Hepatocyte (in vitro differentiated cells): ENCODE results near the gene PRPF4. TPM values are rescaled to one million over a fixed set of nuclear protein-coding genes. Genes with fewer than 3 reads are reported as not detected.

Experiments
- DNase-seq: peaks from one replicate; pipeline ENCODE4 v3.0.0-alpha.2; 2016; ENCODE audit warnings: low spot score
- H2AFZ ChIP-seq: fragments of 200-600 bp; sonication (generic); 2 replicates; pipeline ENCODE4 v1.6.0; 2016; ENCODE audit warnings: antibody characterized with exemption, mild to moderate bottlenecking
- H3K27ac ChIP-seq: fragments of 200-600 bp; sonication (generic); 2 replicates; pipeline ENCODE4 v1.5.1; 2016; ENCODE audit warnings: mild to moderate bottlenecking
- H3K27me3 ChIP-seq: fragments of 200-600 bp; sonication (generic); 2 replicates; pipeline ENCODE4 v1.6.1; 2016
- H3K36me3 ChIP-seq: fragments of 200-600 bp; sonication (generic); replicated peaks from 2 replicates; pipeline ENCODE4 v1.5.1; 2016; ENCODE audit warnings: low read depth; ENCODE audit not compliant: insufficient read depth
- H3K4me1 ChIP-seq: fragments of 200-600 bp; sonication (generic); 2 replicates; pipeline ENCODE4 v1.5.1; 2016; ENCODE audit warnings: mild to moderate bottlenecking, moderate library complexity; ENCODE audit not compliant: insufficient read depth
- H3K4me2 ChIP-seq: fragments of 200-600 bp; sonication (generic); 2 replicates; pipeline ENCODE4 v1.6.0; 2016
- H3K4me3 ChIP-seq: fragments of 200-600 bp; sonication (generic); 2 replicates; pipeline ENCODE4 v1.5.1; 2016; ENCODE audit warnings: mild to moderate bottlenecking
- H3K79me2 ChIP-seq: fragments of 200-600 bp; sonication (generic); 2 replicates; pipeline ENCODE4 v1.6.0; 2017; ENCODE audit warnings: mild to moderate bottlenecking
- H3K9me2 ChIP-seq: fragments of 200-600 bp; sonication (generic); replicated peaks from 2 replicates; pipeline ENCODE4 v1.6.0; 2017; ENCODE audit warnings: mild to moderate bottlenecking; ENCODE audit not compliant: insufficient read depth
- H3K9me3 ChIP-seq: fragments of 200-600 bp; sonication (generic); 2 replicates; pipeline ENCODE4 v1.5.1; 2016; ENCODE audit warnings: low read depth, mild to moderate bottlenecking
- H4K20me1 ChIP-seq: fragments of 200-600 bp; sonication (generic); 2 replicates; pipeline ENCODE4 v1.6.0; 2016; ENCODE audit warnings: mild to moderate bottlenecking; ENCODE audit not compliant: insufficient read depth, poor library complexity, severe bottlenecking
- EZH2 ChIP-seq: fragments of 200-600 bp; sonication (generic); IDR thresholded peaks from 2 replicates; pipeline ENCODE4 v1.6.1; 2016; ENCODE audit warnings: antibody characterized with exemption, mild to moderate bottlenecking, borderline replicate concordance
- EZH2phosphoT487 ChIP-seq: fragments of 200-600 bp; sonication (generic); IDR thresholded peaks from one replicate; pipeline ENCODE4 v1.6.1; 2018; ENCODE audit warnings: antibody characterized with exemption, mild to moderate bottlenecking, low read depth, moderate library complexity; ENCODE audit not compliant: unreplicated experiment, severe bottlenecking
- WGBS: methylation state at CpG from one replicate; pipeline ENCODE4 v1.1.6; 2016; ENCODE audit warnings: low lambda C conversion rate; ENCODE audit errors: missing lambda C conversion rate; 5-methylcytosine and 5-hydroxymethylcytosine counted together
- polyA plus RNA-seq: library from polyadenylated mRNA; unstranded; fragments of >200 nt; fragmentation: Nextera tagmentation; extraction: Ambion mirVana; gene quantifications from 2 replicates; pipeline ENCODE4 v1.2.1, GENCODE V29; 2016
- total RNA-seq: library from RNA; depleted of rRNA; stranded (reverse); fragments of >200 nt; gene quantifications from 2 replicates; pipeline ENCODE4 v1.2.3, GENCODE V29; 2014
- TF ChIP-seq, protein P1 (sequence below): fragments of 200-600 bp; sonication (generic); IDR thresholded peaks from 2 replicates; pipeline ENCODE4 v1.5.1; 2016; ENCODE audit warnings: antibody characterized with exemption, mild to moderate bottlenecking; ENCODE audit not compliant: poor library complexity

PRPF4 gene
- total and polyA plus RNA-seq, 2 experiments from 2014 or later: 24.1 to 27.3 TPM

DNA sequence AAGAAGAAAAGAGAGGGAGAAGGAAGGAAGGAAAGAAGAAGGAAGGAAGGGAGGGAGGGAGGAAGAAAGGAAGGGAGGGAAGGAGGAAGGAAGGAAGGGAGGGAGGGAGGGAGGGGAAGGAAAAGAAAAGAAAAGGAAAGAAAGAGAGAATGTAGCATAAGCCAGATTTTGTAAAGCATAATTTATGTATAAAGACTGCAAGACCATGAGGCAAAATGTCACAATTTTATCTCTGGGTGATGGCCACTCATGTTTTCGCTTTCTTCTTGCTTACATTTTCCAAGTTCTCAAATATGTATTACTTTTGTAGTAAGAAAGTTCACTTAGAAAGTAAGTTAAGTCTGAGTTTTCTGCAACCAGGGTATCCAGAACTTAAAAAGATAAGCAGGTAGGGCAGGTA is 31.1 kb downstream of the PRPF4 start:
- no peak overlapping the region for H3K4me2 ChIP-seq
- H4K20me1 ChIP-seq: no peaks in the 10 kb centered on the region
- no peaks in the 10 kb centered on the region for H3K79me2 ChIP-seq
- TF ChIP-seq EZH2phosphoT487: no peak
- TF ChIP-seq, protein P1, sequence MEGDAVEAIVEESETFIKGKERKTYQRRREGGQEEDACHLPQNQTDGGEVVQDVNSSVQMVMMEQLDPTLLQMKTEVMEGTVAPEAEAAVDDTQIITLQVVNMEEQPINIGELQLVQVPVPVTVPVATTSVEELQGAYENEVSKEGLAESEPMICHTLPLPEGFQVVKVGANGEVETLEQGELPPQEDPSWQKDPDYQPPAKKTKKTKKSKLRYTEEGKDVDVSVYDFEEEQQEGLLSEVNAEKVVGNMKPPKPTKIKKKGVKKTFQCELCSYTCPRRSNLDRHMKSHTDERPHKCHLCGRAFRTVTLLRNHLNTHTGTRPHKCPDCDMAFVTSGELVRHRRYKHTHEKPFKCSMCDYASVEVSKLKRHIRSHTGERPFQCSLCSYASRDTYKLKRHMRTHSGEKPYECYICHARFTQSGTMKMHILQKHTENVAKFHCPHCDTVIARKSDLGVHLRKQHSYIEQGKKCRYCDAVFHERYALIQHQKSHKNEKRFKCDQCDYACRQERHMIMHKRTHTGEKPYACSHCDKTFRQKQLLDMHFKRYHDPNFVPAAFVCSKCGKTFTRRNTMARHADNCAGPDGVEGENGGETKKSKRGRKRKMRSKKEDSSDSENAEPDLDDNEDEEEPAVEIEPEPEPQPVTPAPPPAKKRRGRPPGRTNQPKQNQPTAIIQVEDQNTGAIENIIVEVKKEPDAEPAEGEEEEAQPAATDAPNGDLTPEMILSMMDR: no peak
- no peak for TF ChIP-seq EZH2
- 92% methylated on average over 1 of the region's 1 CpG for WGBS
- H2AFZ ChIP-seq: no peak overlapping the region
- H3K4me1 ChIP-seq: no peaks in the 10 kb centered on the region
- H3K27ac ChIP-seq: no peak overlapping the region
- no peak for DNase-seq
- no peaks in the 10 kb centered on the region for H3K9me3 ChIP-seq
- H3K9me2 ChIP-seq: no peaks in the 10 kb centered on the region
- no peak overlapping the region for H3K4me3 ChIP-seq
- no peaks in the 10 kb centered on the region for H3K27me3 ChIP-seq
- H3K36me3 ChIP-seq: no peaks in the 10 kb centered on the region

DNA sequence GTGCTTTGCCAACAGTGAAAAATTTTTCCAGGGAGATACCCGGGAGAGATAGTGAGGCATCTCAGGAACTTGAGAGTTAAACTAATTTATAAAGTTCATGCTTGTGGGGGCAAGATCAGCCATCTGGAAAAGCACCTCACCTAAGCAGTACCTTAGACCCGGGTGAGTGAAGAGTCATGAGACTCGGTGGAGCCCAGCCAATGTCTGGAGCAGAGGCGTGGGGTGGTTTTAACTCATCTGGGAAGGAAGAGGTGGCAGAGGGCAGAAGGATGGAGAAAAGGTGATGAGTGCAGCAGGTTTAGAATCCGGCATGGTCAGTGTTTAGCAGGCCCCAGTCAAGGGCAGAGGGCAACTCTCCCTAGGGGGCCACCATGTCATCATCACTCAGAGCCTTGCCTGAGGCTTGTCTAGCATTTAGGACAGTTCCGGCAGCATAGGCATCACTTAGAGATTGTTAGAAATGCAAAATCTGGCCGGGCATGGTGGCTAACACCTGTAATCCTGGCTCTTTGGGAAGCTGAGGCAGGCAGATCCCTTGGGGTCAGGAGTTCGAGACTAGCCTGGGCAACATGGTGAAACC is 32.0 kb downstream of the PRPF4 start:
- DNase-seq: no peak
- no peak overlapping the region for H2AFZ ChIP-seq
- WGBS: 69% methylated on average over 8 of the region's 8 CpGs

DNA sequence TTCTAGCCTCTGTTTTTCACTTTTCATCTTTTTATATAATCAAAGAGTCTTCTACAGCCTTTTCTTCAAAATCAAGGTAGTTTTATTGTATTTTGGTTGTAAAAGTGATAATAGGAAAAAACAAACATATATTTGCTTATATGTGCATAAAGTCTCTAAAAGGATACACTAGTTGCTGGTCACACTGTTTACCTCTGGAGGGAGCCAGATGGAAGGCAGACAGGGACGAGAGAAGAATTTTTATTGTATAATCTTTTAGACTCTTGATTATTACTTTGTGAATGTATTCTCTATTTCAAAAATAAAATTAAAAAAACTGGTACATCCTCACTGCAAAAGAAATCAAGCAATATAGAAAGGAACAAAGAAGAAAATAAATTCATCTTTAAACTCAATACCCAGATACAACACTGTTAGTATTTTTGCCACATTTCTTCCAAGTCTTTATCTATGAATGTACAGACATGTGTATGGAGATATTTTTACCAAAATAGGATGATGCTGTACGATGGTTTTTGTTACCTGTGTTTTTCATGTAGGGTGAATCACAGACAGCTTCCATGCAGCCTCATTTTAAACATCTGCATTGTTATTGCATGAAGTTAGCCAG is 33.9 kb downstream of the PRPF4 start:
- 19% methylated on average over 2 of the region's 2 CpGs for WGBS

More for the DNA sequence above, 32.0 kb downstream of the PRPF4 start:
- no peaks in the 10 kb centered on the region for H3K27me3 ChIP-seq
- no peaks in the 10 kb centered on the region for H3K9me3 ChIP-seq
- no peak overlapping the region for H3K4me3 ChIP-seq
- H3K27ac ChIP-seq: no peak overlapping the region
- H3K79me2 ChIP-seq: no peaks in the 10 kb centered on the region
- H3K9me2 ChIP-seq: no peaks in the 10 kb centered on the region
- TF ChIP-seq, protein P1: no peak
- no peaks in the 10 kb centered on the region for H3K36me3 ChIP-seq
- H3K4me1 ChIP-seq: no peaks in the 10 kb centered on the region
- no peaks in the 10 kb centered on the region for H4K20me1 ChIP-seq
- H3K4me2 ChIP-seq: no peak overlapping the region

More for the DNA sequence above, 33.9 kb downstream of the PRPF4 start:
- Histone ChIP-seq H3K27me3 (no peaks in the 10 kb centered on the region), H3K27ac (no peak overlapping the region), H3K9me3 (no peaks in the 10 kb centered on the region), H3K4me1 (no peaks in the 10 kb centered on the region), H3K9me2 (no peaks in the 10 kb centered on the region), H4K20me1 (no peaks in the 10 kb centered on the region), H3K4me2 (no peak overlapping the region), H3K36me3 (no peaks in the 10 kb centered on the region), H3K79me2 (no peaks in the 10 kb centered on the region), H2AFZ (no peak overlapping the region), H3K4me3 (no peak overlapping the region)
- TF ChIP-seq EZH2phosphoT487: no peak
- TF ChIP-seq, protein P1: peak; percentile 86
- DNase-seq: peak; percentile 61
